Hematopoietic multipotent progenitor cell treated with erythropoietin and hydrocortisone succinate and interleukin-3 and kit ligand, for 6 days (in vitro differentiated cells): ENCODE measurements around the gene BTBD6.
A peak's percentile ranks its signal among the peaks of the same experiment; 100 is the strongest.

Experiments
- DNase-seq: peaks from one replicate; pipeline ENCODE4 v3.0.0-alpha.2; 2015

The BTBD6 gene

GRCh38 chr14:105248368-105249181, at the start of gene BTBD6:
Gene BTBD6, plus strand, starts transcription at chr14:105248533. Its CDS starts 179 bp downstream, at chr14:105248712.
- DNase-seq = peak; percentile 90

GRCh38 chr14:105198588-105198987, 49.7 kb upstream of the BTBD6 start:
- no peak for DNase-seq

GRCh38 chr14:105199093-105199492, 49.2 kb upstream of the BTBD6 start:
- DNase-seq = no peak

- no peak for DNase-seq
Measured at GRCh38 chr14:105200074-105200473, 48.3 kb upstream of the BTBD6 start.

- no peak for DNase-seq
Measured at GRCh38 chr14:105200641-105201040, 47.7 kb upstream of the BTBD6 start.

- DNase-seq = no peak
Measured at GRCh38 chr14:105201156-105201924, 47.0 kb upstream of the BTBD6 start.

GRCh38 chr14:105201925-105202513, 46.3 kb upstream of the BTBD6 start:
- DNase-seq = peak; percentile 62

- DNase-seq = peak; percentile 67
Measured at GRCh38 chr14:105203057-105203531, 45.2 kb upstream of the BTBD6 start.

GRCh38 chr14:105203701-105204100, 44.6 kb upstream of the BTBD6 start:
- no peak for DNase-seq

- no peak for DNase-seq
Measured at GRCh38 chr14:105204206-105204930, 44.0 kb upstream of the BTBD6 start.

- no peak for DNase-seq
Measured at GRCh38 chr14:105204931-105205672, 43.2 kb upstream of the BTBD6 start.

GRCh38 chr14:105205673-105206208, 42.6 kb upstream of the BTBD6 start:
- DNase-seq = no peak

- DNase-seq = no peak
Measured at GRCh38 chr14:105206873-105207272, 41.5 kb upstream of the BTBD6 start.

- DNase-seq = no peak
Measured at GRCh38 chr14:105207460-105207901, 40.9 kb upstream of the BTBD6 start.

- no peak for DNase-seq
Measured at GRCh38 chr14:105207996-105208737, 40.2 kb upstream of the BTBD6 start.

GRCh38 chr14:105208738-105209075, 39.6 kb upstream of the BTBD6 start:
- DNase-seq = no peak

GRCh38 chr14:105209091-105209490, 39.2 kb upstream of the BTBD6 start:
- no peak for DNase-seq

- no peak for DNase-seq
Measured at GRCh38 chr14:105209646-105210045, 38.7 kb upstream of the BTBD6 start.

- DNase-seq = no peak
Measured at GRCh38 chr14:105210266-105211025, 37.9 kb upstream of the BTBD6 start.

GRCh38 chr14:105211086-105211757, 37.1 kb upstream of the BTBD6 start:
- no peak for DNase-seq
